Erythroblast (primary cell): ENCODE data around the gene LNX2.

ENCODE experiments used
- DNase-seq, 2 experiments: peaks; one replicate each; lab custom pipeline; 2025; lab: John Stamatoyannopoulos, UW
- GATA1 ChIP-seq: IDR thresholded peaks from 2 replicates; pipeline ENCODE4 v1.6.1; 2011; ENCODE audit warnings: low read depth, mild to moderate bottlenecking, control low read depth, low read length, moderate library complexity
- POLR2A ChIP-seq: IDR thresholded peaks from 2 replicates; pipeline ENCODE4 v1.6.1; 2011; ENCODE audit warnings: mild to moderate bottlenecking, low read length

LNX2 gene

DNA sequence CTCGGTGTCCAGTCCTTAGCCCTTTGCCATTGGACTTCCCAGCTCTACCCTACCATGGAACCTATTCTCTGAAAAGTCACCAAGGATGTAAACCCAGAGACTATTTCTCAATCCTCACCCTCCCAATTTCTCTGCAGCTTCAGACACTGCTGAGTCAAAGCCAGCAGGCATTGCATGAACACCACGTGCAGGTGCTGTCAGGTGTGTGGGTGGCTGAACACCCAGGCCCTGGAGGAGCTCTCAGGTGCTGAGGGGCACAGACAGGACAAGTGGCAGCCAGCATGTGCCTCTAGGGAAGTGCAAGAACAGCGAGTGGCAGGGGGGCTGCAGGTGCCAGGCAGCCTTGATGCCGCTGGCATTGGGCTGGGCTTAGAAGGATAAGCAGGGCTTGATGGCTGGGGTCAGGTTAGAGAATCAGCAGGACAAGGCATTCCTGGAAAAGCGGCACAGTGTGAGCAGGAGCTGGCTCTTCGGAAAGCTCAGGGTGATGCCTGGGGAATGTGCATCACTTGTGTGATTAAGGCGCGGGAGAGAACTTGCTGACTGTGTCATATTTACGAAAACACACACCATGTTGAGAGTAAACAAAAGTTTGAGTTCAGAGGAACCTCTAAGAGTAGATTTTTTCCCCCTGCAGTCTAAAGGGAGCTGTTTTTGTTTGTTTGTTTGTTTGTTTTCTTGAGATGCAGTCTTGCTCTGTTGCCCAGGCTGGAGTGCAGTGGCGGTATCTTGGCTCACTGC is 83.8 kb downstream of the LNX2 start:
- DNase-seq, result no peak
- TF ChIP-seq POLR2A, result no peak
- TF ChIP-seq GATA1, result no peak

DNA sequence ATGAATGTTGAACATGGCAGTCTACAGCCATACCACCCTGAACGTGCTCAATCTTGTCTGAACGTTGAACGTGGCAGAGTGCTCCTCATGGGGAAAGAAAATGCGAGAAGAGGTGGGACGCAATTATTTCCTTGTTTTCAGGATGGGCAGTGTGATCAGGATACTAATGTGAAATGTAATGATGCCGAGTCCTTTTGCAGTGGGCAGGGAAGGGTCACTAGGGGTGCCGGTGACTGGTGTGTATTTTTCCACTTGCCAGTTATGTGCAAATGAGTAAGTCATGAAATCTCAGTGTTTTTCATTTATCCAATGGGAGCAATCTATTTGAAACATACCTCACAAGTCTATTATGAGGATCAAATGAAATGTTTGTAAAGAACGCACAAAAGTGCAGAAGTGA is 84.8 kb downstream of the LNX2 start:
- DNase-seq, result no peak

DNA sequence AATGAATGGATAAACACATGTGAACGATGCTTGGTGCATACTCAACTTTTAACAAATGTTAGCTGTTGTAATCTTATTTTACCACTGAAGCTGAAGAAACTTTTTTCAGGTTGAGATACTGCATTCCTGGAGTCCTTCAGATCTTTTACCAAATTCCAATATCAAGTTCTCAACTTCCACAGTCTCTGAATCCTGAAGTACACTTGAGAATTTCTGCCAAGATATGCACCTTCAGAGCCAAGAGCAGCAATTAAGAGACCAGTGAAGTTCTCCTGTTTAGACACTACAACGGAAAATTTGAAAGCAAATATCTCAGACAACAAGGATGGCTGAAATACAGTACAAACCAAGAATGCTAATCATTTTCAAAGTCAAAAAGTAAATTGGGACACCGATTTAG is 85.3 kb downstream of the LNX2 start:
- no peak for TF ChIP-seq POLR2A
- TF ChIP-seq GATA1, result no peak
- DNase-seq, result no peak

More for the DNA sequence above, 84.8 kb downstream of the LNX2 start:
- TF ChIP-seq GATA1 (no peak), POLR2A (no peak)

- DNase-seq, result peak; percentile 61 to 62
- TF ChIP-seq POLR2A (no peak), GATA1 (no peak)
Observed at GRCh38 chr13:27534108-27534980, 86.0 kb downstream of the LNX2 start.

- TF ChIP-seq POLR2A, result no peak
- no peak for TF ChIP-seq GATA1
- DNase-seq, result peak; percentile 72 to 83
Observed at GRCh38 chr13:27533155-27533643, 87.1 kb downstream of the LNX2 start.

- DNase-seq, result no peak
- TF ChIP-seq POLR2A (no peak), GATA1 (no peak)
Observed at GRCh38 chr13:27528908-27529307, 91.4 kb downstream of the LNX2 start.

DNA sequence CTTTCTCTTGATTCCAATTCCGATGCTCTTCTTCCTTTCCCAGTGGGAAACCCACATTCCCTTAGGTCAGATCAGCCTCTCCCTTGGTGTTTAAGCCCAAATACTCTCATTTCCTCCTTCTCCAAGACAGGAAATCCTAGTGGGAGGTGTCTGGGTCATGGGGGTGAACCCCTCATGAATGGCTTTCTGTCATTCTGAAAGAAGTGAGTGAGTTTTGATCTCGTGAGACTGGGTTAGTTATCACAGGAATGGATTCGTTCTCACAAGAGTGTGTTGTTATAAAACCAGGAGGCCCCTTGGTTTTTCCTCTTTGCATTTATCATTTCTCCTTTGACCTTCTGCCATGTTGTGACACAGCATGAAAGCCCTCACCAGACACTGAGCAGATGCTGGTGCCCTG is 93.8 kb downstream of the LNX2 start:
- TF ChIP-seq POLR2A, result no peak
- no peak for DNase-seq

- DNase-seq, result no peak
- TF ChIP-seq POLR2A, result no peak
- no peak for TF ChIP-seq GATA1
Observed at GRCh38 chr13:27524981-27525975, 95.1 kb downstream of the LNX2 start.

GRCh38 chr13:27523346-27524073 is 96.8 kb downstream of the LNX2 start:
- TF ChIP-seq GATA1 (no peak), POLR2A (no peak)
- DNase-seq, result no peak

GRCh38 chr13:27522847-27523246 is 97.5 kb downstream of the LNX2 start:
- TF ChIP-seq POLR2A, result no peak
- TF ChIP-seq GATA1, result no peak
- DNase-seq, result no peak

- DNase-seq, result no peak
- no peak for TF ChIP-seq GATA1
- no peak for TF ChIP-seq POLR2A
Observed at GRCh38 chr13:27516103-27516502, 104.2 kb downstream of the LNX2 start.

GRCh38 chr13:27510082-27510481 is 110.2 kb downstream of the LNX2 start:
- TF ChIP-seq POLR2A, result no peak
- no peak for TF ChIP-seq GATA1
- no peak for DNase-seq
